Hepatic stellate cell (primary cell): ENCODE measurements around the gene PTH2.

Source experiments
- DNase-seq: peaks from one replicate; pipeline ENCODE4 v3.0.0; 2011; ENCODE audit warnings: low spot score

The PTH2 gene

GRCh38 chr19:49430678-49431329 is 7.6 kb upstream of the PTH2 start:
- no peak for DNase-seq

- DNase-seq = no peak
Measured at GRCh38 chr19:49430172-49430677, 7.0 kb upstream of the PTH2 start.

GRCh38 chr19:49428547-49429451 is 5.6 kb upstream of the PTH2 start:
- DNase-seq = no peak

GRCh38 chr19:49427855-49428546 is 4.8 kb upstream of the PTH2 start:
- DNase-seq = no peak

DNA sequence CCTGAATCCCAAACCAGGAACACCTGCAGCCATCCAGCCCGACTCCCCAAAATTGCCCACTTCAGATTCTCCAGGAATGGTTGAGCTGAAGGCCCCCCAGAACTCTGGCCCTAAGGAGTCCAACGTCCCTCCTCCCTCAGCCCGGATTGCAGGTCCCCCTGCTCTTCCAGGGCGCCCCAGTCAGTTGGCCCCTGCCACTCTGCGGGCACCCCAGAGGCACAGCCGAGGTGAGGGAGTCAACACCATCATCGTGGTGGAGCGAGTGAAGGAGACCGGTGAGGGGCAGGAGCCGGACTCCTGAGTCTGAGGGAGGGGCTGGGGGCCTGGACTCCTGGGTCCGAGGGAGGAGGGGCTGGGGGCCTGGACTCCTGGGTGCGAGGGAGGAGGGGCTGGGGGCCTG is 4.1 kb upstream of the PTH2 start:
- no peak for DNase-seq

DNA sequence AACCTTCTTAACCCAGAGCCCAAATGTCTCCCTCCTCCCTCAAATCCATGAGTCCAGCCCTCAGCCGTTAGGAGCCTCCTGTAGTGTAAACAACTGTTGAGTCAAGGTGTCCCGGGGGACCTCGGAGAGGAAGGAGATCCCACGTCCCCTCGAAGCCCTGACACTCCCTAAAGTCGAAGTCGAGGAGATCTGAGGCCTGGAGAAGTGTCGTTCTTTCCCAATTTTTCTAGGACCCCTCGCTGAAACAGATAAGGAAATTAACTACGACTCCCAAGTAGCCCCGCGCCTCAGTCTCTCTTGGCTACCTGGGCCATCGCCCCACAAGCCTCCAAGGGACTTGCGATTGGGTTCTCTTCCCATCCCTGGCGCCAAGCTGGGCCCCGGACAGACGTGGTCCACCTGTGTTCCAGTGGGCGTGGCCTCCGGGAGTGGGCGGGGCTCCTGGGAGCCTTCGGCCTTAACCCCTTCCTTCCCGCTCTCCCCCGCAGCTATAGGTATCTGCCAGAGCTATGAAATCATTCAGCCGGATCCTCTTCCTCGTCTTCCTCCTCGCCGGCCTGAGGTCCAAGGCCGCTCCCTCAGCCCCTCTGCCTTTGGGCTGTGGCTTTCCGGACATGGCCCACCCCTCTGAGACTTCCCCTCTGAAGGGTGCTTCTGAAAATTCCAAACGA is 2.8 kb upstream of the PTH2 start:
- DNase-seq = no peak

- no peak for DNase-seq
Measured at GRCh38 chr19:49425178-49425577, 1.9 kb upstream of the PTH2 start, which contains the start of gene GFY. Gene GFY, plus strand, starts transcription at chr19:49425388. Its CDS starts 1,043 bp downstream, at chr19:49426431.

DNA sequence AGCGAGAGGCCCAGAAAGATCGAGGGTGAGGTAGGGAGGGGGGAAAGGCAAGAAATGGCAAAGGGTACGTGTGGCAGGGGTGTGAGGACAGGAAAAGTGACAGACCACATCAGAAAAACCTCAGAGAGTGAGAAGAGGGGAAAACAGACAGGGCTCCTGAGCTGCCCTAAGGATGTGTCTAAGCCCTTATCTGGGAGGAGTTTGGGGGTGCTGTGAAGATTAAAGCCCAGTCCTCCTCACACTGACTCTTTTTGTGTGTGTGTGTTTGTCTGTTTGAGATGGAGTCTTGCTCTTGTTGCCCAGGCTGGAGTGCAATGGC is 703 bp upstream of the PTH2 start:
- no peak for DNase-seq

- DNase-seq = no peak
Measured at GRCh38 chr19:49422407-49423070, 702 bp downstream of the PTH2 start.

- no peak for DNase-seq
Measured at GRCh38 chr19:49421878-49422202, 1.4 kb downstream of the PTH2 start.

DNA sequence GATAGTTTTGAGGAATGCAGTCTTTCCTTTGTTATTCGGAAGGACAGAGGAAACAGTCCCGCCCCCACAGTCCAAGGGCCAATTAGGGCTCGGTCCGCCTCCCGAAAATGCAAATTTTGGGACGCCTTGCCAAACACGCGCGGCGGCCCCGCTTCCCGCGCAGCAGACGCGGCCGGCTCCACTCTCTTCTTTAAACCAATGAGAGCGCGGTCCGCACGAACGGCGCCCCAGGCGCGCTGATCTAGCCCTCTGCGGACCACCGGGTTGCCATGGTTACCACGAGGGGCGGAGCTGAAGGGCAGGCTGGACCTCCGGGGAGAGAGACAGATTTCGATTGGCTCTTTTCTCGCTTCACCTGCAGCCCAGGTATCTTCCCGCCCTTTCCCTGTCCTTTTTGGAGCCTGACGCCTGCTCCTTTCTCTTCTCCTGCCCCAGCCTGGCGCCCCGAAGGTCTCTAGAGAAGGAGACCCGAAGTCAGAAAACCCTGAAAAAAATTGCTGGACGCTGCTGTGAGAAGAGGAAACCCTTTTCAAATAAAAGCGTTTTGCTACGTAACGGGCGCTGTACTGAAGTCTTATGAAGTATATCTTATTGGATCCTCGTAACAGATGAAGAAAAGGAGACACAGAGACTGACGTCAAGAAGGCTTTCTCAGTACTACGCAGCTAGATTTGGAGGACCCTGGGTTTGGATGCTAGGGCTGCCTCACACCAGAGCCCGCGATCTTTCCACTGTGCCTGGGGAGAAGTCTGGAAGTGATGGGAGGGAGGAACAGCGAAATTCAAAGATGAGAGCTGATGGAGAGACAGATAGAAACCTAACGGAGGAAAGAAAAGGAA is 2.0 kb downstream of the PTH2 start:
- peak; percentile 83 for DNase-seq

DNA sequence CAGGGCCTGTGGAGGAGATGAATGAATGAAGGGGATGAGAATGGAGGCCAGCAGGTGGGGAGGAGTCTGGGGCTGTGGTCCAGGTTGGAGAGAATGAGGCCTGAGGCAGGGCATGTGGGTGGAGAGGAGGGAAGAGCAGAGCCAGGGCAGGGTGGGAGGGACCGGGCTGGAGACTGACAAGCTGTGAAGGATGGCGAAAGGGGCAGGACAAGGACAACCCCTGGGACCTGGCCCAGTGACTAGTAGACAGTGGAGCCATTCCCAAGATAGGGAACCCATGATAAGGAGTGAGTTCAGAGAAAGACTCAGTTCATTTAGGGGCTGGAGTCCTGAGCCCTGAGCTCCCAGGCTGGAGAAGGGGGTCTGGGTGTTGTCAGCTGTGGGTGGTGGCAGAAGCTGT is 3.0 kb downstream of the PTH2 start:
- no peak for DNase-seq

DNA sequence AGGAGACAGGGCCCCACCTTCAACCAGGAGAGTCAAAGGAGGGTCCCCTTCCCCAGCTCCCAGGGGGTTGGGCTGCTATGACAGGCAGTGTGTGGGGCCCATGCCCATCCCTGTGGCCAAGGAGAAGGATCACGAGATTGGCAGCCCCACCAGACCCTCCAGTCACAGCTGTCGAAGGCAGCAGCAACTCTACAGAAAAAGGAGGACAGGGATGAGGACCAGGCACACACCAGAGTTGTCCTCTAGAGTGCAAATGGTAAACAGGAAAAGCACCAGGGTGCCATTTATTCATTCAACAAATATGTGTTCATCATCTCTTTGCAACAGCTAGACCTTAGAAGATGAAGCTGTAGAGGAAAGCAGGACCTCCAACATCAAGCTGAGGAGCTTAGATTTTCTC is 4.1 kb downstream of the PTH2 start:
- no peak for DNase-seq

GRCh38 chr19:49418511-49418910 is 4.7 kb downstream of the PTH2 start:
- DNase-seq = no peak

GRCh38 chr19:49417088-49417487 is 6.2 kb downstream of the PTH2 start:
- DNase-seq = no peak

GRCh38 chr19:49415810-49416200 is 7.4 kb downstream of the PTH2 start:
- DNase-seq = no peak

- DNase-seq = peak; percentile 44
Measured at GRCh38 chr19:49415102-49415809, 8.0 kb downstream of the PTH2 start.

- DNase-seq = no peak
Measured at GRCh38 chr19:49414256-49414655, 9.0 kb downstream of the PTH2 start.

- no peak for DNase-seq
Measured at GRCh38 chr19:49413348-49413747, 9.9 kb downstream of the PTH2 start.

DNA sequence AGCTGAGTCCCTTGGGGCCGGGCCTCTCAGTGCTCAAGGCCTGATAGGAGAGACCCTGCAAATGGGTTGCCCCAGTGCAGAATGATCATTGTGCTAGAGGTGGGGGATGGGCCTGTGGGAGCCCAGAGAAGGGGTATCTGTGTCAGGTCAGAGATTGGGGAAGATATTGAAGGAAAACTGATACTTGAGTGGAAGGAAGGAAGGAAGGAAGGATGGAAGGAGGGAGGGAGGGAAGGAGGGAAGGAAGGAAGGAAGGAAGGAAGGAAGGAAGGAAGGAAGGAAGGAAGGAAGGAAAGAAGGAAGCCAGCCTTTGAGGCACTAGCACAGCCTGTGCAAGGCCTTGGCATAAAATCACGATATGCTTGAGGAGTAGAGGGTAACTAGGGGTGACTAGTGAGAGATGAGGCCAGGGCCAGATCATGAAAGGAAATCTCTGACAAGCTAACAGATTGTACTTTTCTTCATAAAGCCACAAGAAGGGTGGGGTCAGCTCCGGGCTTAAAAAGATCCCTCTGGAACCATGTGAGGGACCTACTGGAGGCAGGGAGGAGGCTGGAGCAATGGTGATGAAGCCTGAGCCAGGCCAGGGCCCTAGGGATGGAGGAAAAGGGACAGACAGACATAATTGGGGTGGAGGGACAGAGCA is 11.4 kb downstream of the PTH2 start:
- no peak for DNase-seq
